NCI-H2227 treated with DMSO at 0.1 percent for 48 hours (cell line): ENCODE data around the gene KATNAL1.
A peak's percentile ranks its signal among the peaks of the same experiment; 100 is the strongest.

Source experiments
- DNase-seq: peaks from one replicate; lab custom pipeline; 2025; lab: John Stamatoyannopoulos, UW

Gene KATNAL1

GRCh38 chr13:30307194-30307970, at the start of gene KATNAL1:
Gene KATNAL1, minus strand, starts transcription at chr13:30307551. Its CDS starts 23,774 bp downstream, at chr13:30283777.
- DNase-seq = peak; percentile 87

- DNase-seq = no peak
Measured at GRCh38 chr13:30355839-30356238, 48.5 kb upstream of the KATNAL1 start.

GRCh38 chr13:30355384-30355699, 48.0 kb upstream of the KATNAL1 start:
- no peak for DNase-seq

GRCh38 chr13:30354493-30355383, 47.4 kb upstream of the KATNAL1 start:
- no peak for DNase-seq

GRCh38 chr13:30353471-30354215, 46.3 kb upstream of the KATNAL1 start:
- no peak for DNase-seq

- no peak for DNase-seq
Measured at GRCh38 chr13:30353060-30353459, 45.7 kb upstream of the KATNAL1 start.

GRCh38 chr13:30352121-30352520, 44.8 kb upstream of the KATNAL1 start:
- DNase-seq = no peak

GRCh38 chr13:30346789-30347167, 39.4 kb upstream of the KATNAL1 start:
- no peak for DNase-seq

- no peak for DNase-seq
Measured at GRCh38 chr13:30346153-30346788, 38.9 kb upstream of the KATNAL1 start.

GRCh38 chr13:30345426-30346100, 38.2 kb upstream of the KATNAL1 start:
- no peak for DNase-seq

GRCh38 chr13:30341815-30342570, 34.6 kb upstream of the KATNAL1 start:
- peak; percentile 4 for DNase-seq

GRCh38 chr13:30340331-30341250, 33.2 kb upstream of the KATNAL1 start:
- DNase-seq = no peak

GRCh38 chr13:30339738-30340330, 32.5 kb upstream of the KATNAL1 start:
- DNase-seq = no peak

- DNase-seq = no peak
Measured at GRCh38 chr13:30338952-30339351, 31.6 kb upstream of the KATNAL1 start.

GRCh38 chr13:30338331-30338851, 31.0 kb upstream of the KATNAL1 start:
- no peak for DNase-seq

GRCh38 chr13:30337061-30337610, 29.8 kb upstream of the KATNAL1 start:
- no peak for DNase-seq

- DNase-seq = no peak
Measured at GRCh38 chr13:30334663-30335386, 27.5 kb upstream of the KATNAL1 start.

- DNase-seq = no peak
Measured at GRCh38 chr13:30333616-30334015, 26.3 kb upstream of the KATNAL1 start.
